ENCODE measurements around the gene DCK.
"Not testable (repeated sequence)": the region's sequence is repeated elsewhere in the genome, so short reads cannot be mapped to it uniquely, and the experiment has no call there.

Gene DCK

DNA sequence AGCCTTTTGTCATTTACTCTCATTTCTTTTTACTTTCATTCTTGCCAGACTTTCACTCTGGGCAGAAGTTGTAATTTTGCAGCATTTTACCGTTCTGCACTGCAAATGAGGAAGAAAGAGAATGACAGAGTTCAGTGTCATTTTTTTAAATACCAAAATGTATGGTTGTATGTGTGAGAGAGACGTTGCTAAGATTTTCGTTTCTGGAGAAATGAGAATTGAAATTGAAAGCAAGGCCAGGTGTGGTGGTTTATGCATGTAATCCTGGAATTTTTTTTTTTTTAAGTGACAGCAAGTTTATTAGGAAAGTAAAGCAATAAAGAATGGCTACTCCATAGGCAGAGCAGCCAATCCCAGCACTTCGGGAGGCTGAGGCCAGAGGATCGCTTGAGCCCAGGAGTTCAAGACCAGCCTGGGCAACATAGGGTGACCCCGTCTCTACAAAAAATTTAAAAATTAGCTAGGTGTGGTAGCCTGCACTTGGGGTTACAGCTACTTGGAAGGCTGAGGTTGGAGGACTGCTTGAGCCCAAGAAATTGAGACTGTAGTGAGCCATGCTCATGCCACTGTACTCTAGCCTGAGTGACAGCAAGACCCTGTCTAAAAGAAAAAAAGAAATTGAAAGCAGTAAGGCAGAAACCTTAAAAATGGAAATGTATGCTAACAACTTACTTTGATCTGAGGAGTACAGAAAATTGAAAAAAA is 12.9 kb downstream of the DCK start:
- DNase-seq: no peak
- TF ChIP-seq, protein P1, sequence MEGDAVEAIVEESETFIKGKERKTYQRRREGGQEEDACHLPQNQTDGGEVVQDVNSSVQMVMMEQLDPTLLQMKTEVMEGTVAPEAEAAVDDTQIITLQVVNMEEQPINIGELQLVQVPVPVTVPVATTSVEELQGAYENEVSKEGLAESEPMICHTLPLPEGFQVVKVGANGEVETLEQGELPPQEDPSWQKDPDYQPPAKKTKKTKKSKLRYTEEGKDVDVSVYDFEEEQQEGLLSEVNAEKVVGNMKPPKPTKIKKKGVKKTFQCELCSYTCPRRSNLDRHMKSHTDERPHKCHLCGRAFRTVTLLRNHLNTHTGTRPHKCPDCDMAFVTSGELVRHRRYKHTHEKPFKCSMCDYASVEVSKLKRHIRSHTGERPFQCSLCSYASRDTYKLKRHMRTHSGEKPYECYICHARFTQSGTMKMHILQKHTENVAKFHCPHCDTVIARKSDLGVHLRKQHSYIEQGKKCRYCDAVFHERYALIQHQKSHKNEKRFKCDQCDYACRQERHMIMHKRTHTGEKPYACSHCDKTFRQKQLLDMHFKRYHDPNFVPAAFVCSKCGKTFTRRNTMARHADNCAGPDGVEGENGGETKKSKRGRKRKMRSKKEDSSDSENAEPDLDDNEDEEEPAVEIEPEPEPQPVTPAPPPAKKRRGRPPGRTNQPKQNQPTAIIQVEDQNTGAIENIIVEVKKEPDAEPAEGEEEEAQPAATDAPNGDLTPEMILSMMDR (IDR thresholded peaks at IDR 0.05; ENCODE audit: low read depth, low read length, missing control alignments): no peak
- H3K36me3 ChIP-seq (replicated peaks): no peaks in the 10 kb centered on the region
- H3K27ac ChIP-seq: no peak overlapping the region
- in situ Hi-C loops (cut with HindIII; ENCODE audit: low pct_ligation_motif_present, low sequenced_read_pairs): no loop called here
- H3K4me3 ChIP-seq (ENCODE audit: low read depth, low read length): no peak overlapping the region
- H3K27me3 ChIP-seq (replicated peaks): no peaks in the 10 kb centered on the region

DNA sequence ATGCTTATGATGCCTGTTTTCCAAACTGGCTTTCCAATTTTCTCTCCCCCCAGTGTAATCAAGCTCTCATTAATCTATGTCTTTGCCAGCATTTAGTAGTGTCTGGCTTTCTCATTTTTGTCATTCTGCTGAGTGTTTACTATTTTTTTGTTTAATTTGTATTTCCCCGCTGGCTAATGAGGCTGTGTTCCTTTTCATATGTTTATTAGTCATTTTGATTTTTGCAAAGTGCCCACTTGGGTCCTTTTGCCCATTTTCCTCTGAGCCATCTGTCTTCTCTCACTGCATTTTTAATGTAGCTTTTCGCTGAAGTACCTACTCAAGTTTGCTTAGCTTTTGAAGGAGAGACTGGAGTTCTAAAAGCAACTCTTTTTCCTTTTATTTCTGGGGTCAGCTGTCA is 14.7 kb downstream of the DCK start:
- Histone ChIP-seq H3K36me3 (replicated peaks) (no peaks in the 10 kb centered on the region), H3K4me3 (ENCODE audit: low read depth, low read length) (no peak overlapping the region), H3K27me3 (replicated peaks) (no peaks in the 10 kb centered on the region), H3K27ac (peak overlapping the region; percentile 43)
- no peak for DNase-seq
- TF ChIP-seq, protein P1 (IDR thresholded peaks at IDR 0.05; ENCODE audit: low read depth, low read length, missing control alignments): no peak
- in situ Hi-C loops (cut with HindIII; ENCODE audit: low pct_ligation_motif_present, low sequenced_read_pairs): no loop called here

DNA sequence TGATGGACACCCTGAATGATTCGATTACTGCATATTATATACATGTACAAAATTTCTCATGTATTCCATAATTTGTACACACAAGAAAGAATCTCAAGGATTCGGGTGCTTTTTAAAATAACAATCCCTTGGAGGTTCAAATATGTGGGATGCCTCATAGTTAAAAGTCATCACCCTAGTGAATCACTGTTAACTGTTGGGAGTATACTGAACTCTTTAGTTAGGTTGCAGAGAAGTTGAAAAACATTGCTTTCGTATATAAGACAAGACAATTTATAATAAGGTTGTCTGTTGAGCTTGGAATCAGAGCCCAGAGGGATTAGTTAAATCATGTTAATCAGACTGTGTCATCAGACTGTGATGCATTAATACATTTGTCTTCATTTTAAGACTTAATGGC is 15.6 kb downstream of the DCK start:
- peak overlapping the region; percentile 43 for H3K27ac ChIP-seq
- H3K4me3 ChIP-seq (ENCODE audit: low read depth, low read length): no peak overlapping the region
- no peak for DNase-seq
- TF ChIP-seq, protein P1 (IDR thresholded peaks at IDR 0.05; ENCODE audit: low read depth, low read length, missing control alignments): no peak
- H3K36me3 ChIP-seq (replicated peaks): no peaks in the 10 kb centered on the region
- in situ Hi-C loops (cut with HindIII; ENCODE audit: low pct_ligation_motif_present, low sequenced_read_pairs): no loop called here
- no peaks in the 10 kb centered on the region for H3K27me3 ChIP-seq (replicated peaks)

DNA sequence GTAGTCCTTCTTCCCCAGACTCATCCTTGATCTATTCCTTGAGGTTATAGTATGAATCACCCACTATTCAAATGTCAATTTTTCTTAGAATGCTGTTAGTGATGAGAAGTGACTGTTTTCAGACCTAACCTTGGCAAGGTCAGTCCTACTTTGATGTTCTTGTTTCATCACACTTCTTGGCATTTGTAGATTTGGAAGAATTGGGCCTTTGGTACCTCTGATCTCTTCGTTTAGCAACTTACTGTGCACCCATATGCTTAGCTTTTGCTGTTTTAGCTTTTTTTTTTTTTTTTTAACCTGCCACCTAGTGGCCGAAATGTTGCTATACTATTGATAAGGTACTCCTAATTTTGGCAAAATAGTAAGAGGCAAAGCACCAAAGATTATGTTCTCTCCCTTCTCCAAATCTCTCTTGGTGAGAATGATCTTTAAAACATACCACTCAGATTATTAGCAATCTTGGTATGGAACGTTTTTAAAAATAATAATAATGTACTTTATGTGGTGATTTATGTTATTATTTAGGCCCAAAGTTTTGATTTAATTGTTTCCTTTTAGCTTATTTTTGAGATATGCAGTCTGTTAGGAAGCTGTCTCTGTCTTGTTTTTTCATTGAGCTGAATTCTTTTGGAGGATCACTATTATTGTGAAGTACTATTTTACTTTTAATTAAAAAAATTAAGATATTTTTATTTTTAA is 16.6 kb downstream of the DCK start:
- Histone ChIP-seq H3K27me3 (replicated peaks) (no peaks in the 10 kb centered on the region), H3K27ac (no peak overlapping the region), H3K36me3 (replicated peaks) (no peaks in the 10 kb centered on the region), H3K4me3 (ENCODE audit: low read depth, low read length) (no peak overlapping the region)
- TF ChIP-seq, protein P1 (IDR thresholded peaks at IDR 0.05; ENCODE audit: low read depth, low read length, missing control alignments): peak; percentile 55
- in situ Hi-C loops (cut with HindIII; ENCODE audit: low pct_ligation_motif_present, low sequenced_read_pairs): no loop called here
- no peak for DNase-seq

DNA sequence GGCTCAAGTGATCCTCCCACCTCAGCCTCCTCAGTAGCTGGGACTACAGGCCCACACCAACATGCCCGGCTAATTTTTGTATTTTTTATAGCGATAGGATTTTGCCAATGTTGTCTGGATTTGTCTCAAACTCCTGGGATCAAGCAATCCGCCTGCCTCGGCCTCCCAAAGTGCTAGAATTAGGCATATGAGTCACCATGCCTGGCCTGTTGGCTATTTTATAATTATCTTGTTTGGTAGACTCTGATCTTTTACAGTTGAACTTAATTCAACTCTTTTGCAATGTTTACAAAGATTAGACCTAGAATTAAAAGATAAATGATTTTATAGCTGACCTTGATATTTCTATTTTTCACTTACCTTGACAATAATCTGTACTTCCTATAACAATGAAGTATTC is 18.0 kb downstream of the DCK start:
- no peaks in the 10 kb centered on the region for H3K27me3 ChIP-seq (replicated peaks)
- in situ Hi-C loops (cut with HindIII; ENCODE audit: low pct_ligation_motif_present, low sequenced_read_pairs): no loop called here
- no peaks in the 10 kb centered on the region for H3K36me3 ChIP-seq (replicated peaks)
- TF ChIP-seq, protein P1 (IDR thresholded peaks at IDR 0.05; ENCODE audit: low read depth, low read length, missing control alignments): no peak
- DNase-seq: no peak
- no peak overlapping the region for H3K27ac ChIP-seq
- no peak overlapping the region for H3K4me3 ChIP-seq (ENCODE audit: low read depth, low read length)

DNA sequence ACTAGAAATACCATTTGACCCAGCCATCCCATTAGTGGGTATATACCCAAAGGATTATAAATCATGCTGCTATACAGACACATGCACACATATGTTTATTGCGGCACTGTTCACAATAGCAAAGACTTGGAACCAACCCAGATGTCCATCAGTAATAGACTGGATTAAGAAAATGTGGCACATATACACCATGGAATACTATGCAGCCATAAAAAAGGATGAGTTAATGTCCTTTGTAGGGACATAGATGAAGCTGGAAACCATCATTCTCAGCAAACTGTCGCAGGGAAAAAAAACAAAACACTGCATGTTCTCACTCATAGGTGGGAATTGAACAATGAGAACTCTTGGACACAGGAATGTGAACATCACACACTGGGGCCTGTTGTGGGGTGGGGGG is 23.9 kb downstream of the DCK start:
- H3K27me3 ChIP-seq (replicated peaks); DNase-seq; H3K4me3 ChIP-seq (ENCODE audit: low read depth, low read length); H3K27ac ChIP-seq; in situ Hi-C loops (cut with HindIII; ENCODE audit: low pct_ligation_motif_present, low sequenced_read_pairs); H3K36me3 ChIP-seq (replicated peaks): not testable (repeated sequence)

Data from brain microvascular endothelial cell (primary cell).